Mononuclear cell (primary cell): Measurements from ENCODE around the gene SLC4A3. TPM values are rescaled to one million over a fixed set of nuclear protein-coding genes. Genes with fewer than 3 reads are reported as not detected.

Experiments
- H3K27me3 ChIP-seq: 2 replicates; pipeline ENCODE4 v1.6.0; 2011; ENCODE audit warnings: low read length, control low read depth; ENCODE audit not compliant: insufficient read depth
- H3K4me1 ChIP-seq: 2 replicates; pipeline ENCODE4 v1.5.1; 2011; ENCODE audit warnings: mild to moderate bottlenecking, low read length, control low read depth; ENCODE audit not compliant: insufficient read depth
- H3K4me3 ChIP-seq: 2 replicates; pipeline ENCODE4 v1.5.1; 2011; ENCODE audit warnings: mild to moderate bottlenecking, low read length, moderate library complexity
- H3K9me3 ChIP-seq: 2 replicates; pipeline ENCODE4 v1.5.1; 2011; ENCODE audit warnings: low read depth, mild to moderate bottlenecking, control low read depth, low read length
- total RNA-seq: library from RNA; depleted of rRNA; stranded (reverse); fragments of >200 nt; gene quantifications from one replicate; pipeline ENCODE4 v1.2.3, GENCODE V29; 2012

Gene SLC4A3
- total RNA-seq, 1 donor: 0.10 TPM

DNA sequence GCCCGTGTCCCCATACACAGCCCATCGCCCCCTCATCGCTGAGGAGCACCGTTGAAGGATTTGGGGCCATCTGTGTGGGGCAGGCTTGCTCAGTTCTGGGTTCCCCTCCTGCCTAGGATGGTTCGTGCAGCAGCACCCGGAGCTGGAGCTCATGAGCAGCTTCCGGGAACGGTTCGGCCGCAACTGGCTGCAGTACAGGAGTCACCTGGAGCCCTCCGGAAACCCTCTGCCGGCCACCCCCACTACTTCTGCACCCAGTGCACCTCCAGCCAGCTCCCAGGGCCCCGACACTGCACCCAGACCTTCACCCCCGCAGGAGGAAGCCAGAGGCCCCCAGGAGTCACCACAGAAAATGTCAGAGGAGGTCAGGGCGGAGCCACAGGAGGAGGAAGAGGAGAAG, 19.5 kb upstream of the SLC4A3 start:
- Histone ChIP-seq H3K27me3 (no peaks in the 10 kb centered on the region), H3K9me3 (no peaks in the 10 kb centered on the region), H3K4me1 (peaks cover 14% of the 10 kb centered on the region), H3K4me3 (no peak overlapping the region)

- Histone ChIP-seq H3K4me3 (no peak overlapping the region), H3K9me3 (no peaks in the 10 kb centered on the region), H3K27me3 (no peaks in the 10 kb centered on the region), H3K4me1 (peaks cover 10% of the 10 kb centered on the region)
Observed at GRCh38 chr2:219608399-219608964, 18.9 kb upstream of the SLC4A3 start.

DNA sequence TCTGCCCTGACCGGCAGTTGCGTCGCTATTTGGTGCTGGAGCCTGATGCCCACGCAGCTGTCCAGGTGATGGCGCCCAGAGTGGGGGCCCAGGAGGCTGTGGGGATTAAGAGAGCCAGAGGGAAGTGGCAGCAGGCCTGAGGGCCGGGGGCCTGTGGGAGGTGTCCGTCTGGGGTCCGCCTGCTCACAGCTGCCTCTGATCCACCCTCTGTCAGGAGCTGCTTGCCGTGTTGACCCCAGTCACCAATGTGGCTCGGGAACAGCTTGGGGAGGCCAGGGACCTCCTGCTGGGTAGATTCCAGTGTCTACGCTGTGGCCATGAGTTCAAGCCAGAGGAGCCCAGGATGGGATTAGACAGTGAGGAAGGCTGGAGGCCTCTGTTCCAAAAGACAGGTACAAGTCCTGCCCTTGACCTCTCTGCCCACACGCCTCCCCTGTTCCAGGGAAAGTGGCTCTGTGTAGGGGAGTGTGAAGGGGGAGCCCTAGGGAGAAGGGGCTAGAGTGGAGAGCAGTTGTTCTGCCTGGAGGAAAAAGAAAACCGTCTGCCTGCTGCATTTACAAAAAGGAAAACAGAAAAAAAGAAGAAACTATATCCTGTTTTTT, 18.2 kb upstream of the SLC4A3 start:
- Histone ChIP-seq H3K9me3 (no peaks in the 10 kb centered on the region), H3K4me1 (peaks cover 2% of the 10 kb centered on the region), H3K4me3 (no peak overlapping the region), H3K27me3 (no peaks in the 10 kb centered on the region)

- Histone ChIP-seq H3K4me1 (no peaks in the 10 kb centered on the region), H3K27me3 (no peaks in the 10 kb centered on the region), H3K4me3 (no peak overlapping the region), H3K9me3 (no peaks in the 10 kb centered on the region)
Observed at GRCh38 chr2:219611306-219611705, 16.1 kb upstream of the SLC4A3 start.

DNA sequence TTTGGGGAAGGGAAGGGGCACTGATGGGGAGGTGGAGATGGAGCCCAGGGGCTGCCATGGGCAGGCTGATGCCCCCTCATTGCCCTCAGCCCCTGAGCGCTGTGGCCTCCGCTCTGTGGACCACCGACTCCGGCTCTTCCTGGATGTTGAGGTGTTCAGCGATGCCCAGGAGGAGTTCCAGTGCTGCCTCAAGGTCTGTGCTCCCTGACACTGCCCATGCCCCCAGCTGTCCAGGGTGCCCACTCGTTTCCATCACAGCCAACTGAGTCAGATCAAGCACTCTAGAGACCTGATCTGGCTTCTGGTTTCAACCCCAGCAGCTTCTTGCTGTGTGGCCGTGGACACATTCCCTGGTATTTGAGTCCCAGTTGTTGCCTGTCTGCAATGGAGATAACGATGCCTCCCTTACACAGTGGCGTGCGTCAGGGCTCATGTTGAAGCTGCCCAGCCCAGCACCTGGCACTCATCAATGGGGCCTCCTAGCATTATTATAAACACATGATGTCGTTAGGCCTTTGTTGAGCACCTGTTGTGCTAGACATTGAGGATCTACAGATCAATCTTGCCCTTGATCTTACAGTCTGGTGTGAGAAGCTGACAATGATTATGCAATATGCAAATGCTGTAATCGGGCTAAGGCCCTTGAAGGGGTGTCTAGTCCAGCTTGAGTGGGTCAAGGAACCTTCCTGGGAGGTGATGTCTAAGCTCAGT, 15.4 kb upstream of the SLC4A3 start:
- no peaks in the 10 kb centered on the region for H3K9me3 ChIP-seq
- H3K4me3 ChIP-seq: no peak overlapping the region
- no peaks in the 10 kb centered on the region for H3K4me1 ChIP-seq

GRCh38 chr2:219612577-219613286, 14.7 kb upstream of the SLC4A3 start:
- Histone ChIP-seq H3K27me3 (no peaks in the 10 kb centered on the region), H3K4me1 (no peaks in the 10 kb centered on the region), H3K9me3 (no peaks in the 10 kb centered on the region), H3K4me3 (no peak overlapping the region)

More for the DNA sequence above, 15.4 kb upstream of the SLC4A3 start:
- no peaks in the 10 kb centered on the region for H3K27me3 ChIP-seq

- H3K9me3 ChIP-seq: no peaks in the 10 kb centered on the region
- no peak overlapping the region for H3K4me3 ChIP-seq
- H3K27me3 ChIP-seq: no peaks in the 10 kb centered on the region
- H3K4me1 ChIP-seq: no peaks in the 10 kb centered on the region
Observed at GRCh38 chr2:219613461-219614070, 13.9 kb upstream of the SLC4A3 start.

- no peaks in the 10 kb centered on the region for H3K9me3 ChIP-seq
- H3K27me3 ChIP-seq: no peaks in the 10 kb centered on the region
- no peak overlapping the region for H3K4me3 ChIP-seq
- no peaks in the 10 kb centered on the region for H3K4me1 ChIP-seq
Observed at GRCh38 chr2:219614076-219614860, 13.2 kb upstream of the SLC4A3 start.

- Histone ChIP-seq H3K27me3 (no peaks in the 10 kb centered on the region), H3K4me3 (no peak overlapping the region), H3K9me3 (no peaks in the 10 kb centered on the region), H3K4me1 (no peaks in the 10 kb centered on the region)
Observed at GRCh38 chr2:219615036-219615435, 12.4 kb upstream of the SLC4A3 start.

DNA sequence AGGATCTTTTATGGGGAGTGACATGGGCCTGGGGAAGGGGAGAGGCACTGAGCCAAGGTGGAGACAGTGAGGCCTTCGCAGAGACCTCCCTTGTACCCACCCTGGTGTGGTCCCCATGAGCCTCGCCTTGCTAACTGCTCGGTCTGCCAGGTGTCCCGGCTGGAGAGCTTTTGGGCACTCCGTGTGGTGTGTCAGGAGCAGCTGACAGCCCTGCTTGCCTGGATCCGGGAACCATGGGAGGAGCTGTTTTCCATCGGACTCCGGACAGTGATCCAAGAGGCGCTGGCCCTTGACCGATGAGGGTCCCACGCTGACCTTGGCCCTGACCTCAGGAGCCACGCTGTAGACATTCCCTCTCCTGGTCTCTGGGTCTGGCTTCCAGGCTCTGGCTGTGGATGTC, 11.5 kb upstream of the SLC4A3 start:
- H3K9me3 ChIP-seq: no peaks in the 10 kb centered on the region
- H3K4me3 ChIP-seq: no peak overlapping the region
- H3K27me3 ChIP-seq: no peaks in the 10 kb centered on the region
- no peaks in the 10 kb centered on the region for H3K4me1 ChIP-seq

- Histone ChIP-seq H3K4me3 (no peak overlapping the region), H3K9me3 (no peaks in the 10 kb centered on the region), H3K4me1 (no peaks in the 10 kb centered on the region), H3K27me3 (no peaks in the 10 kb centered on the region)
Observed at GRCh38 chr2:219616550-219616949, 10.9 kb upstream of the SLC4A3 start.

DNA sequence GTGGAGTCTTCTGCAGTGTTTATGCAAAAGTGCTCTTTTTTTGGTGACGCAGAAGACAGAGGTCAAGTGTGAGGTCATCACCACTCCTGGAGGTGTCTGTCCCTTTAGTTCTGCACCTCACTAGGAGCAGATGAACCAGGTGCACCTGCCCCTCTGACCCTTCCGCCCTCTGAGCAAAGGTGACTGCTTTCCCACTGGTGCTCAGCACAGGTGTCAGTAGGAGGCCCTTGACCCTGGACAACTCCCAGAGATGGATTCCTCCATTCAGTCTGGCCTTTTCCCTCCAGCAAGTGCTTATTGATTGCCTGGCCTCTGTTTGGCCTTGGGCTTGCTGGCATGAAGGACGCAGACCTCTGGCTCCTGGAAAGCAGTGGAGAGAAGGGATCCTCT, 8.7 kb upstream of the SLC4A3 start:
- Histone ChIP-seq H3K4me3 (no peak overlapping the region), H3K27me3 (no peaks in the 10 kb centered on the region), H3K4me1 (no peaks in the 10 kb centered on the region), H3K9me3 (no peaks in the 10 kb centered on the region)

GRCh38 chr2:219619235-219619634, 8.2 kb upstream of the SLC4A3 start:
- H3K4me3 ChIP-seq: no peak overlapping the region
- no peaks in the 10 kb centered on the region for H3K4me1 ChIP-seq
- no peaks in the 10 kb centered on the region for H3K9me3 ChIP-seq
- H3K27me3 ChIP-seq: no peaks in the 10 kb centered on the region

DNA sequence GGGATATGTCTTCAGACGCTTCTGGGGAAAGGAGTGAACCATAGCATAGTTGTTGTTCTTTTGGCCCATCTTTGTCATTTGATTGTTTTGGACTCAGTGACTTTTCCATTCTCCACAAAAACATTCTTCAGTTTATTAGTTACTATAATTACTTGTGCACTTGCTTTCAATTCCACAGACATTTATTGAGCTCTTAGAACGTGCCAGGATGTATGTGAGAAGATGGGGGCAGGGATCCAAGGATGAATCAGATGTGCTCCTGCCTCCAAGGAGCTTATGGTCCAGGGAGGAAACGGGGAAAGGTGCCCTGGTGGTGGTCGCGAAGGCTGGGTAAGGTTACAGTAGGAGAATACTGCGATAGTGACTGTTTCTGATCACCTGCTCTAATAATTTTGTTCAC, 6.9 kb upstream of the SLC4A3 start:
- Histone ChIP-seq H3K9me3 (no peaks in the 10 kb centered on the region), H3K4me3 (no peak overlapping the region), H3K4me1 (no peaks in the 10 kb centered on the region), H3K27me3 (peaks cover 3% of the 10 kb centered on the region)
